Right atrium auricular region (tissue), 2 donors: ENCODE data around the gene CYB5R2. TPM values are rescaled to one million over a fixed set of nuclear protein-coding genes. Genes with fewer than 3 reads are reported as not detected.

Source experiments
- DNase-seq: peaks from one replicate; pipeline ENCODE4 v3.0.0-alpha.2; 2019; ENCODE audit warnings: low spot score
- H3K27ac ChIP-seq, 2 donors: fragments of 200-600 bp; sonication (generic); 1 replicate in 1 of 2; 2 replicates in 1 of 2; pipeline ENCODE4 v1.5.1; 2016 to 2019
- H3K27me3 ChIP-seq, 2 donors: fragments of 200-600 bp; sonication (generic); one replicate each; pipeline versions ENCODE4 v1.5.1 to v1.6.0; 2017 to 2019
- H3K36me3 ChIP-seq: fragments of 200-600 bp; sonication (generic); one replicate; pipeline ENCODE4 v1.5.1; 2016
- H3K4me1 ChIP-seq, 2 donors: fragments of 200-600 bp; sonication (generic); one replicate each; pipeline versions ENCODE4 v1.5.1 to v1.6.0; 2017 to 2019
- H3K4me3 ChIP-seq, 2 donors: fragments of 200-600 bp; sonication (generic); 1 replicate in 1 of 2; 2 replicates in 1 of 2; pipeline ENCODE4 v1.5.1; 2017 to 2019; ENCODE audit warnings: mild to moderate bottlenecking in 1 of 2, moderate library complexity in 1 of 2
- H3K9me3 ChIP-seq, 2 donors: fragments of 200-600 bp; sonication (generic); one replicate each; pipeline ENCODE4 v1.5.1; 2019
- total RNA-seq, 2 donors: library from RNA; depleted of rRNA; stranded (reverse); fragments of >200 nt; gene quantifications; one replicate each; pipeline ENCODE4 v1.1.0, GENCODE V29; 2016
- TF ChIP-seq, protein P1 (sequence below), 2 donors: fragments of 200-600 bp; sonication (generic); IDR thresholded peaks; one replicate each; pipeline ENCODE4 v1.5.1; 2019; ENCODE audit warnings: antibody characterized with exemption in 2 of 2

CYB5R2 gene
- total RNA-seq, 2 donors from 2014 or later = 1.5 to 4.0 TPM

- H3K9me3 ChIP-seq = no peaks in the 10 kb centered on the region
- H3K27me3 ChIP-seq = no peaks in the 10 kb centered on the region
- no peaks in the 10 kb centered on the region for H3K36me3 ChIP-seq
- DNase-seq = no peak
- TF ChIP-seq, protein P1, sequence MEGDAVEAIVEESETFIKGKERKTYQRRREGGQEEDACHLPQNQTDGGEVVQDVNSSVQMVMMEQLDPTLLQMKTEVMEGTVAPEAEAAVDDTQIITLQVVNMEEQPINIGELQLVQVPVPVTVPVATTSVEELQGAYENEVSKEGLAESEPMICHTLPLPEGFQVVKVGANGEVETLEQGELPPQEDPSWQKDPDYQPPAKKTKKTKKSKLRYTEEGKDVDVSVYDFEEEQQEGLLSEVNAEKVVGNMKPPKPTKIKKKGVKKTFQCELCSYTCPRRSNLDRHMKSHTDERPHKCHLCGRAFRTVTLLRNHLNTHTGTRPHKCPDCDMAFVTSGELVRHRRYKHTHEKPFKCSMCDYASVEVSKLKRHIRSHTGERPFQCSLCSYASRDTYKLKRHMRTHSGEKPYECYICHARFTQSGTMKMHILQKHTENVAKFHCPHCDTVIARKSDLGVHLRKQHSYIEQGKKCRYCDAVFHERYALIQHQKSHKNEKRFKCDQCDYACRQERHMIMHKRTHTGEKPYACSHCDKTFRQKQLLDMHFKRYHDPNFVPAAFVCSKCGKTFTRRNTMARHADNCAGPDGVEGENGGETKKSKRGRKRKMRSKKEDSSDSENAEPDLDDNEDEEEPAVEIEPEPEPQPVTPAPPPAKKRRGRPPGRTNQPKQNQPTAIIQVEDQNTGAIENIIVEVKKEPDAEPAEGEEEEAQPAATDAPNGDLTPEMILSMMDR (IDR thresholded peaks at IDR 0.05) = no peak
- no peaks in the 10 kb centered on the region for H3K4me1 ChIP-seq
- no peak overlapping the region for H3K27ac ChIP-seq
- H3K4me3 ChIP-seq = no peak overlapping the region
Observed at GRCh38 chr11:7687386-7687785, 14.1 kb upstream of the CYB5R2 start.

GRCh38 chr11:7686761-7687160, 13.5 kb upstream of the CYB5R2 start:
- Histone ChIP-seq H3K4me1 (no peaks in the 10 kb centered on the region), H3K36me3 (no peaks in the 10 kb centered on the region)
- TF ChIP-seq, protein P1 (IDR thresholded peaks at IDR 0.05) = no peak

GRCh38 chr11:7683571-7683970, 10.3 kb upstream of the CYB5R2 start:
- Histone ChIP-seq H3K4me1 (no peaks in the 10 kb centered on the region), H3K9me3 (no peaks in the 10 kb centered on the region), H3K36me3 (no peaks in the 10 kb centered on the region), H3K27me3 (no peaks in the 10 kb centered on the region), H3K4me3 (no peak overlapping the region), H3K27ac (no peak overlapping the region)
- no peak for DNase-seq
- TF ChIP-seq, protein P1 (IDR thresholded peaks at IDR 0.05) = no peak

More at GRCh38 chr11:7686761-7687160, 13.5 kb upstream of the CYB5R2 start:
- Histone ChIP-seq H3K9me3 (no peaks in the 10 kb centered on the region), H3K27me3 (no peaks in the 10 kb centered on the region), H3K4me3 (no peak overlapping the region), H3K27ac (no peak overlapping the region)
- DNase-seq = no peak

DNA sequence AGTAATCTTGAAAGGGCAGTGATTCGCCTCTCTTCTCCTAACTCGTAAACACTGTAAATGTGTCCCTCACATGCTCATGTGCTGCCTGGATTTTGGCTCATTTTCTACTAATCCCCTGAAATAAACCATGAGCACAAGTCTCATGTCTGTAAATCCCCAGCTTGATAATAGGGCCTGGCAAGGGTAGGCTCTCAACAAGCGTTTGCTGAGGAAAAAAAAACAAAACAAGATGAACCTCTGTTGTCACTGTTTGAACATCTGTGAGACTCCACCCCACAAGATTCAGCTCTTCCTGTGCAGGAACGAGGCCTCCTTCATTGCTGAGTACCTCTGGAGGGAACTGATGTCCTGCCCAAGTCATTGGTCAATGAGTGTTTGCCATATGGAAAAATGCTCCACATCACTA, 4.5 kb upstream of the CYB5R2 start:
- TF ChIP-seq, protein P1 (IDR thresholded peaks at IDR 0.05) = no peak
- Histone ChIP-seq H3K4me3 (no peak overlapping the region), H3K36me3 (no peaks in the 10 kb centered on the region), H3K27me3 (no peaks in the 10 kb centered on the region), H3K27ac (no peak overlapping the region), H3K9me3 (no peaks in the 10 kb centered on the region), H3K4me1 (peaks cover 0 to 11% of the 10 kb centered on the region in 2 donors)
- DNase-seq = no peak

GRCh38 chr11:7677071-7677470, 3.8 kb upstream of the CYB5R2 start:
- Histone ChIP-seq H3K4me3 (no peak overlapping the region), H3K27ac (no peak overlapping the region), H3K36me3 (no peaks in the 10 kb centered on the region), H3K4me1 (peaks cover 0 to 17% of the 10 kb centered on the region in 2 donors), H3K27me3 (no peaks in the 10 kb centered on the region), H3K9me3 (no peaks in the 10 kb centered on the region)
- TF ChIP-seq, protein P1 (IDR thresholded peaks at IDR 0.05) = no peak
- no peak for DNase-seq

DNA sequence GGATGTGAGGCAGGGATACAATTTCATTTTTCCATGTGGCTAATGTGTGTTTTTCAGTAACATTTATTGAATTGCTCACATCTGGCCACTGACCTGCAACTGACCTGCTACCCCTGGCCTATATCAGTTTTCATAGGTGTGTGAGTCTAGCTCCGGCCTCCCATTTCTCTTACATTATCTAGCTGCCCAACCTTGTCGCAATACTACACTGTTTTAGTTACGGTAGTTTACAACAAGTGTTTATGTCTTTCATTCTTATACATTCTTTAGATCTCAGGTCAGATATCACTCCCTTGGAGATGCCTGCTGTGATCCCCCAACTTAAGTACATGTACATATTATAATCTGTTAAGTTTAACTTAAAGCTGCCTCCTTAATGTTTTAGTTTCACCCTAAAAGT, 2.3 kb upstream of the CYB5R2 start:
- no peak for DNase-seq
- Histone ChIP-seq H3K36me3 (no peaks in the 10 kb centered on the region), H3K27me3 (no peaks in the 10 kb centered on the region), H3K9me3 (no peaks in the 10 kb centered on the region), H3K27ac (no peak overlapping the region), H3K4me3 (no peak overlapping the region), H3K4me1 (peaks cover 0 to 17% of the 10 kb centered on the region in 2 donors)
- TF ChIP-seq, protein P1 (IDR thresholded peaks at IDR 0.05) = no peak
